NCI-H82 (cell line): ENCODE measurements around the gene PALMD.
A peak's percentile ranks its signal among the peaks of the same experiment; 100 is the strongest.

ENCODE experiments used
- DNase-seq: peaks from one replicate; lab custom pipeline; 2025; lab: John Stamatoyannopoulos, UW

PALMD gene

GRCh38 chr1:99645699-99646531 lies at the start of gene PALMD:
TSS of gene PALMD (plus strand) at chr1:99646113. CDS start at chr1:99646318, 205 bp downstream.
- peak; percentile 92 for DNase-seq

GRCh38 chr1:99598738-99599411 lies 47.0 kb upstream of the PALMD start:
- no peak for DNase-seq

- no peak for DNase-seq
Observed at GRCh38 chr1:99599678-99600175, 46.2 kb upstream of the PALMD start.

GRCh38 chr1:99600782-99601181 lies 45.1 kb upstream of the PALMD start:
- DNase-seq, result no peak

GRCh38 chr1:99601208-99601607 lies 44.7 kb upstream of the PALMD start:
- DNase-seq, result no peak

- no peak for DNase-seq
Observed at GRCh38 chr1:99601709-99602403, 44.1 kb upstream of the PALMD start.

GRCh38 chr1:99602404-99602969 lies 43.4 kb upstream of the PALMD start:
- DNase-seq, result no peak

- no peak for DNase-seq
Observed at GRCh38 chr1:99603699-99604560, 42.0 kb upstream of the PALMD start.

GRCh38 chr1:99606306-99606705 lies 39.6 kb upstream of the PALMD start:
- no peak for DNase-seq

GRCh38 chr1:99607590-99607989 lies 38.3 kb upstream of the PALMD start:
- no peak for DNase-seq

GRCh38 chr1:99608058-99608457 lies 37.9 kb upstream of the PALMD start:
- no peak for DNase-seq

GRCh38 chr1:99613716-99614115 lies 32.2 kb upstream of the PALMD start:
- no peak for DNase-seq

- DNase-seq, result peak; percentile 10
Observed at GRCh38 chr1:99614728-99615127, 31.2 kb upstream of the PALMD start.

GRCh38 chr1:99619583-99619982 lies 26.3 kb upstream of the PALMD start:
- DNase-seq, result no peak

- DNase-seq, result peak; percentile 46
Observed at GRCh38 chr1:99621340-99621901, 24.5 kb upstream of the PALMD start.

GRCh38 chr1:99622702-99623347 lies 23.1 kb upstream of the PALMD start:
- no peak for DNase-seq

- no peak for DNase-seq
Observed at GRCh38 chr1:99623554-99623953, 22.4 kb upstream of the PALMD start.

- DNase-seq, result peak; percentile 95
Observed at GRCh38 chr1:99627615-99628014, 18.3 kb upstream of the PALMD start.

- no peak for DNase-seq
Observed at GRCh38 chr1:99629164-99629563, 16.7 kb upstream of the PALMD start.

GRCh38 chr1:99634971-99635624 lies 10.8 kb upstream of the PALMD start:
- DNase-seq, result no peak
